GM19467 (cell line): ENCODE results near the gene ARHGAP44.
"Not testable (repeated sequence)": the region's sequence is repeated elsewhere in the genome, so short reads cannot be mapped to it uniquely, and the experiment has no call there.

ENCODE experiments used
- ATAC-seq: cut with Tn5 transposase; IDR thresholded peaks from one replicate; pipeline ENCODE4 v1.9.1; 2021; ENCODE audit warnings: mild to moderate bottlenecking, moderate library complexity; ENCODE audit not compliant: unreplicated experiment

ARHGAP44 gene

GRCh38 chr17:12959441-12959840 is 170.1 kb downstream of the ARHGAP44 start:
- ATAC-seq, result no peak

GRCh38 chr17:12961655-12962054 is 172.4 kb downstream of the ARHGAP44 start:
- no peak for ATAC-seq

GRCh38 chr17:12963505-12963904 is 174.2 kb downstream of the ARHGAP44 start:
- ATAC-seq, result no peak

GRCh38 chr17:12964162-12964561 is 174.9 kb downstream of the ARHGAP44 start:
- no peak for ATAC-seq

- no peak for ATAC-seq
These were observed 175.5 kb downstream of the ARHGAP44 start for GRCh38 chr17:12964840-12965239.

GRCh38 chr17:12965988-12966387 is 176.7 kb downstream of the ARHGAP44 start:
- ATAC-seq, result no peak

GRCh38 chr17:12966413-12966812 is 177.1 kb downstream of the ARHGAP44 start:
- ATAC-seq, result no peak

GRCh38 chr17:12967962-12968361 is 178.7 kb downstream of the ARHGAP44 start:
- ATAC-seq, result no peak

- ATAC-seq, result no peak
These were observed 184.3 kb downstream of the ARHGAP44 start for GRCh38 chr17:12973496-12974004.

- ATAC-seq, result no peak
These were observed 184.8 kb downstream of the ARHGAP44 start for GRCh38 chr17:12974005-12974531.

GRCh38 chr17:12977008-12977751 is 187.9 kb downstream of the ARHGAP44 start:
- ATAC-seq, result no peak

- not testable (repeated sequence) for ATAC-seq
These were observed 189.5 kb downstream of the ARHGAP44 start for GRCh38 chr17:12978787-12979186.

GRCh38 chr17:12979246-12979645 is 189.9 kb downstream of the ARHGAP44 start:
- no peak for ATAC-seq

- ATAC-seq, result no peak
These were observed 190.7 kb downstream of the ARHGAP44 start for GRCh38 chr17:12979826-12980500.

- ATAC-seq, result no peak
These were observed 192.9 kb downstream of the ARHGAP44 start for GRCh38 chr17:12982224-12982623.

- ATAC-seq, result no peak
These were observed 194.9 kb downstream of the ARHGAP44 start for GRCh38 chr17:12983991-12984884.

GRCh38 chr17:12985431-12986293 is 196.4 kb downstream of the ARHGAP44 start:
- no peak for ATAC-seq

- no peak for ATAC-seq
These were observed 197.8 kb downstream of the ARHGAP44 start for GRCh38 chr17:12987120-12987519.

GRCh38 chr17:12990041-12990808 is 200.9 kb downstream of the ARHGAP44 start:
- no peak for ATAC-seq
